NCI-H2171 treated with DMSO at 0.1 percent for 48 hours (cell line): ENCODE results near the gene ATOX1.

Experiments
- DNase-seq: peaks from one replicate; lab custom pipeline; 2025; lab: John Stamatoyannopoulos, UW

The ATOX1 gene

DNA sequence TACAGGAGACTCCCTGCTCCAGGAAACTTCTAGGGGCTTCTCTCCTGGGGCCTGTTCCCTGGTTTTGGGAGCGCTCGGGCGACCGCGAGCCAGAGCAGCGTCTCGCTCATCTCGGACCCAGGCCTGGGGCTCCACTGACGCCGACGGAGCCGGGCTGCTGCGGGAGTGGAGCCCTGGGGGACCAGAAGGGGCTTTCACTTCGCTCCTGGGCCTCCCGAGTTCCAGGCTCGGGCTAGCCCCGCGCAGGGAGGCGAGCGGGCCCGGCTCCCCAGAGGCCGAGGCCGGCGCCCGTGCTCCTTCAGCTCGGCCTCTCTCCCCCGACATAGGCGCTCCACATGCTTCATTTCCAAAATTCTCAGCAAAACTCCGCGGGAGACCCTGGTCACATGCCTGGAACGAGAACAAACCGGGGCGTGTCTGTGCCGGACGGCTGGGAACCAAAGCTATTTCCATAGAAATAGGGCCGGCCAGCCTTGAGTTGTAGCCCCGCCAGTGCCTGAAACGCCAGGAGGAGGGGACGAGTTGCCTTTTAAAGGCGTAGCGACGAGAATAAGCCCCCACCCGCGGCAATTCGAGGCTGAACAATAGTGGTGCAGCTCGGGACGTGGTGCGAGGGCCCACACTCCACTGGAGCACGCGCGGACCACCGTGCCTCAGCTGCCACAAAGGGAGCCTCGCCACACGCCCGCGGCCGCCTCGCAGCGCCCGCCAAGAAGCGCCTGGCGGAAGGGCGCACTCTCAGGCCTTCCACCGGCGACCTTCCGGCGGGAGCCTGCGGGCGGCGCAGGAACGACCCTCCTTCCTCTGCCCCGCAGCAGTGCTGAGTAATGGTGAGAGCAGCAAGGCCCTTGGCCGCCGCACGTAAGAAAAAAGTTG, 12.2 kb upstream of the ATOX1 start:
- peak; percentile 18 for DNase-seq

DNA sequence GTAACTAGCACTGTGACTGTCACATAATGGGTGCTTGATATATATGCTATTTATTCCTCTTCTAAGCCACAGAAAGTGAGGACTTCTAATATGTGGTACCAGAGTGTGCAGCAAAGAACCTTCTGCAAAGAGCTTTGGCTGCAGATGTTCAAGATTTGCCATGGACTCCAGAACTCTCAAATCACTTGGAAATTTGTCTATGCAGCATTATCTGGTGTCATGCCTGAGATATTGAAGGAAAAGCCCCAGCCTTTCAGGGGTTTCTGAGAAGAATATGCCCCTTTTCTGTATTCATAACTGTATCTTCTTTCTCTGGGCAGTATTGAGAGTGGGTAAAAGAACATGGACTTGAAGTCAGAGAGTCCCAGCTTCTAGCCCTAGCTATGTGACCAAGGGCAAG, 8.5 kb upstream of the ATOX1 start:
- DNase-seq: no peak

DNA sequence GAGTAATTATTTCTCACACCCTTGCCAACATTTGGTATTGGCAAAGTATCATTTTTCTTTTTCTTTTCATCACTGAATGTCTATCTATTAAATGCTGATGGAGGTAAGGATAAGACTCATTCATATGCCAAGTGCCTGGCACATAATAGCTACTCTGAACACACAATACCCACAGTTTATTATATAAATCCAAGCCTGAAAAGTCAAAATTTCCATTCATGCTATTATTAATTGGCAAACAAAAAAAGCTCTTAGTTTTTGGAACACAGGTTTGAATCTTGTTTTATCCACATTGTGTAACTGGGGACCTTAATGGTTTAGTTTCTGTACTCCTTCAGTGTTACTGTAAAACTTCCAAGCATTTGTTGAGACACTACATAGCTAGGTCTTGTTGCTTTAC, 6.4 kb upstream of the ATOX1 start:
- no peak for DNase-seq

DNA sequence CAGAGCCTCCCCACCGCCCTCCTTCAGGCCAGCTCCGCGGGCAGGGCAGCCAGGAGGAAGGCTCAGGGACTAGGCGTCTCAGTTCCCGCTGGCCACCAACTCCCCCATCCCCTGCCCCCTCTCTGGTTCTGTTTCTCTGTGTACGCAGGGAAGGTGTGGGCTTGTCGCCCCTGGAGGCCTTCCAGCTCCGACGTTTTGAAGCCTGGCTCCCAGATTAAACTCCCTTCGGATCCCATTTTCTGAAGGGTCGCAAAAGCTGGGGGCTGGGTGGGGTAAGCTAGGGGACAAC, 346 bp downstream of the ATOX1 start:
- DNase-seq: no peak

DNA sequence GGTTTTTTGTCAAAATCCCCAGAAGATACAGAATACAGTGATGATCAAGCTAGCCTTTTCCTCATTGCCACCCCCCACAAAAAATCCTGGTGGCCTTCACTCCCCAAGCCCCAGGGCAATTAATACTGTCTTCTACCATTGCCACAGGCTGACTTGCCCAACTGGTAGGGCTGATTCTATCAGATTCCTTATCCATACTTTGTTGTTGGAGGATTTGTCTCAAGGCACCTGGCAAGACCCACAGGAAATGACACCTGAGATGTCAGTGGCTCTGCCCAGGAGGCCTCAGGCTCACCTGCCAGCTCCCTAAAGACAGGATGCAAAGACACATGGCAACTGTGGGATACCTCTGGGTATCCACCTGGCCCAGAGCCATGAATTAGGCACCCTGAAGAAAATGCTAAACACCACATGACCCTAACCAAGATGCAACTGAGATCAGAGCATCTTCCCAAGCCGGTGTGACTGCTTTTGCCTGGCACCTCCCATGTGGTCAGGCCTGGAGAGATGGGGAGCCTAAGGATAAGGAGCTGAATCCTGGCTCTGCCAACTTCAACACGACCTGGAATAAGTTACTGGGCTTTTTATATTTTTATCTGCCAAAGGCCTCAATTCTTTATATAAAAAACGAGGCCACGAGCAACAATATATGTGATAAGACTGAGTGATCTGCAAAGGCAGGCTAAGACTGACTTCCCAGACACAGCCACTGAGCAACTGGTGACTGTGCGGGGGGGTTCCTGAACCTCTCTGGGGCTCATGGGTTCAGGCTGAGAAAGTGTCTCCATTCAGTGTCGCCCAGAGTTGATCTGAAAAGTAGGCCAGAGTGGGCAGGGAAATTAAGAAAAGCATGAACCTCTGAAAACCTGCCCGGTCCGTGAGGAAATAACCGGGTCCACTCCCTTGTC, 944 bp downstream of the ATOX1 start:
- DNase-seq: no peak

DNA sequence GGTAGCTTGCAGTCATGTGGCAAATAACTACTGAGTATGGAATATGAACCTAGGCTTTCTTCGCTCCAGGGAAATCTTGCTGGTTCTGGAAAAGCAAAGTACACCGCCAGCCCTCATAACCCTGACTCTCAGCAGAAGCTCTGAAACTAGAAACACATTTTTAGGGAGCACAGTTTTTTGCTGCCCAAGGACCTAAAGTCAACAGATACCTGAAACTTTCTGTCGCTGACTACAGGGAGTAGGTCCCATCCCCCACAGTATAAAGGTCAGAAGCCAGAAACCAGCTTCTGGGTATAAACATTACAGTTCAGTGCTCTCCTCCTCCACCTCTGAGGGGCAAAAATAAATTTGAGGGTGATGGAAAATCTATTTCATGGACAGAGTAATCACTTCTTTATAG, 3.0 kb downstream of the ATOX1 start:
- DNase-seq: no peak

DNA sequence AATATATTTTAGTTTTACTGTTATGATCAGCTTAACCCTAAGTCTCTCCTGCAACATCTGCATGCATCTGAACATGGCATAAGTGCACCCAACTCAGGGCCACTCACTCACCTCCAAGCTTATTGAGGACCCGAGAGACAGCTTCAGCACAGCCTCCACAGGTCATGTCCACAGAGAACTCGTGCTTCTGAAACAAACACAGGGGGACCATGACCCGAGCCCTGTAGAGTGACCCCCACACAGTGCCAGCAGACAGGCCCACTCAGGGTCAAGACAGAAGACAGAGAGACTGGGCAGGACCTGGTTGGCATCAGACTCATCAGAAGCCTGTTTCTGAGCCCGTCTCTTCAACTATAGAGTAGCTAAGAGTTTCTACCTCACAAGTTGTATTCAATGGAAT, 6.8 kb downstream of the ATOX1 start:
- no peak for DNase-seq

DNA sequence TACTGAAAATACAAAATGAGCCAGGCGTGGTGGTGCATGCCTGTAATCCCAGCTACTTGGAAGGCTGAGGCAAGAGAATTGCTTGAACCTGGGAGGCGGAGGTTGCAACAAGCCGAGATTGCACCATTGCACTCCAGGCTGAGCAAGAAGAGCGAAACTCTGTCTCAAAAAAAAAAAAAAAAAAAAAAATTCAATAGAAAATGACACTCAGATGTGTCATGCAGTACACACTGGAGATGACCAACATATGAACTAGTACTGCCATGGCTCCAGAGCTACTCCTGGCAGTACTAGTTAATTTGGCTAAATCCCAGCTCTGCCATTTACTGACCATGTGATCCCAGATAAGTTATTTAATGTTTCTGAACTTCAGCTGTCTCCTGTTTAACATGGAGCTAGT, 7.3 kb downstream of the ATOX1 start:
- no peak for DNase-seq

DNA sequence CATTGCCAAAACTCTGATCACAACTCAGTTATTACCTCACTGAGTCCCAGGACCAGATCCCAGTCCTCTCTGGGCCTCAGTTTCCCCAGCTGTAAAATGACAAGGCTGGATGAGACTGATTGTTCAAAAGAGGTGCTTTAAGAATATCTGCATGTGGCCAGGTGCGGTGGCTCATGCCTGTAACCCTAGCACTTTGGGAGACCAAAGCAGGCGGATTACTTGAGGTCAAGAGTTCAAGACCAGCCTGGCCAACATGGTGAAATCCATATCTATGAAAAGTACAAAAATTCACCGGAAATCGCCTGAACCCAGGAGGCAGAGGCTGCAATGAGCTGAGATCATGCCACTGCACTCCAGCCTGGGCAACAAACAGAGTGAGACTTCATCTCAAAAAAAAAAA, 8.3 kb downstream of the ATOX1 start:
- no peak for DNase-seq

DNA sequence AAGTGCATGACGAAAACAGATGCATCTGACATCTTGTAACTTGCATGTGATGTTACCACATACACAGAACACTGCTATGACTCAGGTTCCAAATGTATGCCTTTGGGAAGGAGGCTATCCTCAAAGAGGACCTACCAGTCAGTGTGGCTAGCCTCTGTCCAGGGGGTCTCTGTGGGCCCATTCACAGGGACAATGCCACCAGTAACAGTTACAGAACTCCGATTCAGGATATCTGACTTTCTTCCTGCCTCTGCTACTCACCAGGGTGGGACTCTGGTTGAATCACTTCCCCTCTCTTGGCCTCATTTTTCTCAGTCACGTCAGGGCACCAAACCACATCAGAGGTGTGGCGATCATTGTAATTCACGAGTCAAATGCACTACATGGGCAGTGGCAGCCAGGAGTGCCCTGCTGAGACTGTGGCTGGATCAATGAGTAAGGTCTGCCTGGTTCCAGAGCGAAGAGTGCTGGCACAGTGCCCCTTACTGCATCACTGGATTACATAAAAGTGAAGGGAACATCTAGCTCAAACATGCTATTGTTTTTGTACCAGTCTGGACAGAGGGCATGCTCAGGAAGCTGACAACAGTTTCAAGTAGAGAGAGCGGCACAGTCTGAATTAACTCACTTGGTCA, 13.2 kb downstream of the ATOX1 start:
- no peak for DNase-seq

DNA sequence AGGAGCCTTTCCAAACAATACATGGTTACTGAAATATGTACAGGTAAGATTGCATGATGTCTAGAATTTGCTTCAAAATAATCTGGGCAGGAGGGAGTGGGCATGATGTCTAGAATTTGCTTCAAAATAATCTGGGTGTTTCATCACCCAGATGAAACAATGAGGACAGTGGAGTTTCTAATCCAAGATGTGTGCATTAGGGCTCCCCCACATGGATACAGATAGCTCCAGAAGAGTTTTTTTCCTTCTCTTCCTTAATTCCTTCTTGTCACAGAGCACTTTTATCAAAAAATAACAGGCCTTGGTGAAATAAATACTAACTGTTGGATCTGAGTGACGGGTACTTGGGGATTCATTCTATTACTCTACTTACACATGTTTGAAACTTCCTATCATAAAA, 14.9 kb downstream of the ATOX1 start:
- no peak for DNase-seq

DNA sequence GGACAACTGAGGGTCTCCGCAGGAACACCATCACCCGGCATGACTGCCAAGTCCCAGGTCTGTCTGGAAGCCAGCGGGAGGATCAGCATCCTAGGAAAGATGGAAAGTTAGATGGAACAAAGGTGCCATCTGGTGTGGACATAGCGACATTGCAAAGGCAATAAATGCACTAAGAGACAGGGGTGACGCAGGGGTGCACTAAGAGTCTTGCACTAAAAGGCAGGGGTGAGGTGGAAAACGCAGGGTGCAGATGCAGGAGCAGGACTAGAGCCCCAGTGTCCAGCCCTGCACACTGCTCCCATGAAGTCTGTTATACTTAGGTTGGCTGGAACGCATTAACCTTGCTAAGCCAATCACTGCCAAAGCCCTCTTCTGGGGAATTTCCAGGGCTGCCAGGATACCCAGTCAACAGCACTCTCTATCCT, 15.5 kb downstream of the ATOX1 start:
- peak; percentile 21 for DNase-seq

DNA sequence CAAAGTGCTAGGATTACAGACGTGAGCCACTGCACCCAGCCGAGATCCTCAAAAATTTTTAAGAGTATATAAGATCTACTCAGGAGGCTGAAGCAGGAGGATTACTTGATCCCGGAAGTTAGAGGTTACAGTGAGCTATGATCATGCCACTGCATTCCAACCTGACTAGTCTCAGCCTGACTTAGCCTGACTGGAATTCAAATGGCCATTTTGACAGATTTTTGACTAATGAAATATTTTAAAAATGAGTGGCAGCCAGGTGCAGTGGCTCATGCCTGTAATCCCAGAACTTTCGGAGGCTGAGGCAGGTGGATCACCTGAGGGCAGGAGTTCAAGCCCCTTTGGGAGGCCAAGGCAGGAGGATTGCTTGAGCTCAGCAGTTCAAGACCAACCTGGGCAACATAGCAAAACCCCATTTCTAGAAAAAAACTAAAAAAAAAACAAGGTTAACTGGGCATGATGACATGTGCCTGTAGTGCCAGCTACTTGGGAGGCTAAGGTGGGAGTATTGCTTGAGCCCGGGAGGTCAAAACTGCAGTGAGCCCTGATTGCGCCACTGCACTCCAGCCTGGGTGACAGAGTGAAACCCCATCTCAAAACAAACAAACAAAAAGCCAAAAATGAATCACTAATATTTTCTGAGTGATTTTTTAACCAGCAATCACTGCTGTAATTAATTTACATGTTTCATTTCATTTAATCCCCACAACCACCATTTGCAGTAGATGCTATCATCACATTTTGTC, 16.6 kb downstream of the ATOX1 start:
- DNase-seq: no peak

DNA sequence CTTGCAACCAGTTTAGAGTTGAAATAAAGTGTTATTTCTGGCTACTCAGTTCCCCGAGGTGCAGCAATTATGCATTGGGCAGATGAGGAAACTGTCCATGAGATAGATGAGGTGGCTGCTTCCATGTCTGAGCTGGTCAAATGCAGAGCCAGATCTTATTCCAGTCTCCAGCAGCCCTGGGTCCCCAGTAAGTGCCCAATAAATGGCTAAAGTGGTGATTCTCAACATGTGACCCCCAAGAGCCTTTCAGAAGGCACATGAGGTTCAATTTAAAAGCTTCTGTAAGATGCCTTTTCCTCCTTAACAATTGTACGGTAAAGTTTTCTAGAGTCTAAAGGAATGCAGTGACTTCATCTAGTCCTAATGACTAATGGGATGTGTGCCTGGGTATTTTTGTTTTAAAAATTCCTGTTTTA, 17.5 kb downstream of the ATOX1 start:
- DNase-seq: no peak

DNA sequence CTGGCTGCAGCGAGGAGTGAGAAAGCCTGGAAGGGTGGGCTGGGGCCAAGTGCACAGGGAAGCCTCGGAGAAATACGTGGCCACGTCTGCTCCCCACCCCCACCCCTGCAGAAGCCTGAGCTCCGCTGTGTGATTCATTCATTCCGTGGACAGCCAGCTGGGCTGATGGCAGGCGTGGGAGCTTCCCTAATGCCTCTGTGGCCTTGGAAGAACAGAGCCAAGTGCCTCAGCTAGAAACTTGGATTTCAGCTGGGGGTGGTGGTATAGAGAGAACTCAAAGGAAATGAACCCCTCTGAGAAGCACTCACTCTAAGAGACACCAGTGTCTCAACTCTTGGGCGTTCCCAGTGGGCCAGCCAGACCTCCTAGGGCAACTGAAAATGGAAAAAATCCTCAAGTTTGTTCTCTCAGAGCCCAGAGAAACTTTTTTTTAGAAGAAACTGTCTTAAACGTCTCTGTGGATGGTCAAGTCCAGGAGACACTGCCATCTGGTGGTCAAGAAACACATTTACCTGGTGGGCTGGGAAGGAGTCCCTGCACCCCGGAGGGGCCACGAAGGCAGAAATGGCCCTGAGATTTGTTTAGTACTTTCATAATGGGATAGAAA, 18.0 kb downstream of the ATOX1 start:
- DNase-seq: peak; percentile 27

DNA sequence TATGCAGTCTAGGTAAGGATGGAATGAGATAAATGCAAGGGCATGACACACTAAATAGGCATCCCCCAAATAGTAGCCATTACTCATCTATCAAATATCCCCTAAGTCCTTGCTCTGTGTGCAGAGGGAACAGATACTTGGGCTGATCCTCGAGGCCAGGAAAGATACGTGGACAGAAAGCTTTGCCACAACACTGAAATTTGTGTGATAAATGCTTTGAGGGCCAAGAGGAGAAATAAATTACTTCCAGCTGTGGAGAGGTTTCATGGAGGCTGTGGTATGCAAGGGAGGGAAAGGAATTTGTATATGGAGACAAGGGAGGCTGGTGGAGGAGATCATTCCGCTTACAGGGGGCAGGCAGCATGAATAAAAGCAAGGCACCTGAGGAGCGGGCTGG, 18.5 kb downstream of the ATOX1 start:
- no peak for DNase-seq

DNA sequence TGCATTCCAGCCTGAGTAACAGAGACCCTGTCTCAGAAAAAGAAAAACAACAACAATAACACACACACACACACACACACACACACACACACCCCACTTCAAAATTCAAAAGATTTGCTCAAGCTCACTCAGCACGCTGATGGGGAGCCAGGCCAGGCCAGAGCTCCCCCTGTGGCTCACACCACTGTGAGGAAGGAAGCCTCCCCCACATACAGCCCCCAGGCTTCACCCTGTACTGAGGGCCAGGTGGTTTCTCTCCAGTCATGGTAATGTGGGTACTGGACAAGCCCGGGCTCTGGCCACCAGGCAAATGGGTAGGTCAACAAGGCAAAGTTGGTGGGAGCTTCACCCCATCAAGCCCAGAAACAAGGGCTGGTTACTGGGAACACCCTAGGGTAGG, 19.0 kb downstream of the ATOX1 start:
- DNase-seq: no peak

DNA sequence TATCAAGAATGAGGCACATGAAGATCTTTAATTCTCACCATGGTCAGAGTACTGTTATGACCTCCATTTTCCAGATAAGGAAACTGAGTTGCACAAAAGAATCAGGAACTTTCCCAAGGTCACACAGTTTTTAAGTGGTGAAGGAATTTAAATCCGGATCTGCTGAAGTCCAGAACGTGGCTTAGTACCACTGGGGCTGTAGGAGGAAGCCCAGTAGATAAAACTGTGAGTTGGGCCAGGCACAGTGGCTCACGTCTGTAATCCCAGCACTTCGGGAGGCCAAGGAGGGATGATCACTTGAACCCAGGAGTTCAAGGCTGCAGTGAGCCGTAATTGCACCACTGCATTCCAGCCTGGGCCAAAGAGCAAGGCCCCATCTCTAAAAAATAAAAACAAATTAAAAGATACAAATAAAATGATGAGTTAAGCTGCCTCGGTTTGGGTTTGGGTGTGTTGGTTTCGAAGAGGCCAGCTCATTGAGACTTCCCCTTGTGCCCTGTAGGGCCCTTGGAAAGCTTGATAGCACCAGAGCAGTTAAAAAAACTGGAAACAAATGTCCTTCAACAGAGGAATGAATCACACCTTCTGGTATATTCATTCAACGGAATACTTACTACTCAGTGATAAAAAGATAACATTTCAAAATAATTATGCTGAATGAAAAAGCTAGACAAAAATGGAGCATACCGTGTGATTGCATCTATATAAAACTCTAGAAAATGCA, 20.1 kb downstream of the ATOX1 start:
- no peak for DNase-seq

DNA sequence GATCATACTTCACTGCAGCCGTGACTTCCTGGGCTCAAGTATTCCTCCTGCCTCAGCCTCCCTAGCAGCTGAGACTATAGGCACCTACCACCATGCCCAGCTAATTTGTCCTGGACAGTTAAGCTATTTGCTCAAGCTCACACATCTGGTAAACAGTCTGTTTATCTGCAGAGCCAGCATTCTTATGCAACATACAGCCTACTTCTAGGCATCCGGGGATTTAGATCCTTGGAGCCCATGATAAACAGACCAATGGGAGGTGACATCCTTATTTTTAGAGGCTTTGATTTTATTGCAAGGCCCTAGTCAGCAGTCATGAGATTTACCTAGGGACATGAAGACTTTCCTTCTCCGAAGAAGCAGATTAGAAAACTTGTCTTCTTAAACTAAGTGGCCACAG, 21.0 kb downstream of the ATOX1 start:
- no peak for DNase-seq

DNA sequence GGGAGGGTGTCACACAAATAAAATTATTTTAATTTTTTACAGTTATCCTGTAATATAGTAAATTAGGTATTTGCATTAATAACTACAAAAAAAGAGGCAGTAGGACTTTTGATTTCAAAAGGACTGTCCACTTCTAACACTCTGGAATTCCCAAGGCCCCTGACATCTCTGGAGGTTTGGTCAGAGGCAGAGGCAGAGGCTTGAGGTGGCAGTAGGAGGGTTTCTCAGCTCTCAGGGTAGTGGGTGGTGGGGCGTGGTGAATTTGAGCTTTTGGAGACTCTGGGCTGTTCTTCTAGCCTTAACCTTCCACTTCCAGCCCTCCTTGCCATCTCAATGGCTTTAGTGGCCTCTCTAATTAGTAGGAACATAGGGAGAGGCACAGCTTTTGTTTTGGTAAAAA, 22.8 kb downstream of the ATOX1 start:
- no peak for DNase-seq

DNA sequence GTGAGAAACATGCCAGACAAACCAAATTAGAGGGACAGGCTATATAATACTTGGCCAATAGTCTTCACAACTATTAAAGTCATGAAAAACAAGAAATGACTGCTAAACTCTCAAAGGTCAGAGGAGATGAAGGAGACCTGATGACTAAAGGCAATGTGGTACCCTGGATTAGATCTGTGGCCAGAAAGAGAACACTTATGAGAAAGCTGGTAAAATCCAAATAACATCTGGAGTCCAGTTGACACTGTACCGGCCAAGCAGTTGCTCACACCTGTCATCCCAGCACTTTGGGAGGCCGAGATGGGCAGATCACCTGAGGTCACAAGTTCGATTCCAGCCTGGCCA, 24.4 kb downstream of the ATOX1 start:
- DNase-seq: no peak
